Measurements from ENCODE around the gene SLC7A9. TPM values are rescaled to one million over a fixed set of nuclear protein-coding genes. Genes with fewer than 3 reads are reported as not detected.

SLC7A9 gene
- total RNA-seq, 1 experiment from 2014 or later: 0.11 TPM

DNA sequence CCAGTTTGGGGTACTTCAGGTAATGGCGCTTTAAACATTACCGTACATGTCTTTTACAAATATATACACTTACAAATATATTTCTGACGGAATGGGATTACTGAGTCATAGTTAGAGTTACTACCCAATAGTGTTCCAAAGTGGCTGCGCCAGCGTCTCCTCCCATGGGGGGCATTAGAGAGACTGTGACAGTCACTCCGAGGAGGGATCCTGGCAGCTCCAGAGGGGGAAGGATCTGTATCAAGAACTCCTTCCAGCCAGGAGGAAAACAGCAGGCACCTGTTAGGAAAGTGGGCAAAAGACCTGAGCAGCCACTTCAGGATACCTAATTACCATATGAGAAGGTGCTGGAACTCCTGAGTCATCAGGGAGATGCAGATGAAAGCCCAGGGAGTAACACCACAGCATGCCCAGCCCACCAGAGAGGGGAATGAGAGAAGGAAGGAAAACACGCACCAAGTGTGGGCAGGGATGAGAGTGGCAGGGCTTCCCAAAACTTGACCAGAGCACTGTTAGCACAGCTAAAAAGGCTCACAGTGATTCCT lies 52.9 kb downstream of the SLC7A9 start:
- POLR2A ChIA-PET: no interaction called here
- H3K4me3 Mint-ChIP-seq: no peak overlapping the region
- peaks cover 45% of the 10 kb centered on the region for H3K4me1 Mint-ChIP-seq
- peak; percentile 26 for DNase-seq (ENCODE audit: low spot score)
- no peaks in the 10 kb centered on the region for H3K9me3 Mint-ChIP-seq
- TF ChIP-seq, protein P1, sequence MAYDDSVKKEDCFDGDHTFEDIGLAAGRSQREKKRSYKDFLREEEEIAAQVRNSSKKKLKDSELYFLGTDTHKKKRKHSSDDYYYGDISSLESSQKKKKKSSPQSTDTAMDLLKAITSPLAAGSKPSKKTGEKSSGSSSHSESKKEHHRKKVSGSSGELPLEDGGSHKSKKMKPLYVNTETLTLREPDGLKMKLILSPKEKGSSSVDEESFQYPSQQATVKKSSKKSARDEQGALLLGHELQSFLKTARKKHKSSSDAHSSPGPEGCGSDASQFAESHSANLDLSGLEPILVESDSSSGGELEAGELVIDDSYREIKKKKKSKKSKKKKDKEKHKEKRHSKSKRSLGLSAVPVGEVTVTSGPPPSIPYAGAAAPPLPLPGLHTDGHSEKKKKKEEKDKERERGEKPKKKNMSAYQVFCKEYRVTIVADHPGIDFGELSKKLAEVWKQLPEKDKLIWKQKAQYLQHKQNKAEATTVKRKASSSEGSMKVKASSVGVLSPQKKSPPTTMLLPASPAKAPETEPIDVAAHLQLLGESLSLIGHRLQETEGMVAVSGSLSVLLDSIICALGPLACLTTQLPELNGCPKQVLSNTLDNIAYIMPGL (CRISPR knock-in tag; IDR thresholded peaks at IDR 0.05): no peak
- TF ChIP-seq GRHL2 (CRISPR knock-in tag; IDR thresholded peaks at IDR 0.05; ENCODE audit: insufficient replicate concordance, severe bottlenecking) (no peak), RORB (CRISPR knock-in tag; IDR thresholded peaks at IDR 0.05) (no peak), TP53 (CRISPR knock-in tag; IDR thresholded peaks at IDR 0.05) (no peak), NFE2L1 (CRISPR knock-in tag; IDR thresholded peaks at IDR 0.05) (peak; percentile 82; the same call in 1 of the 2 replicates), TEAD1 (CRISPR knock-in tag; IDR thresholded peaks at IDR 0.05) (peak; percentile 22; the same call in 1 of the 2 replicates), SMAD3 (CRISPR knock-in tag; IDR thresholded peaks at IDR 0.05; ENCODE audit: borderline replicate concordance) (no peak), ZNF671 (CRISPR knock-in tag; IDR thresholded peaks at IDR 0.05) (no peak), OVOL2 (CRISPR knock-in tag; IDR thresholded peaks at IDR 0.05; ENCODE audit: borderline replicate concordance) (no peak), FOXK1 (CRISPR knock-in tag; IDR thresholded peaks at IDR 0.05) (no peak), IRF2 (CRISPR knock-in tag; IDR thresholded peaks at IDR 0.05; ENCODE audit: borderline replicate concordance, low read depth) (no peak), FOXJ3 (CRISPR knock-in tag; IDR thresholded peaks at IDR 0.05; ENCODE audit: borderline replicate concordance) (no peak), NR3C1 (CRISPR knock-in tag; conservative IDR thresholded peaks at IDR 0.05; ENCODE audit: low read depth) (no peak)
- TF ChIP-seq, protein P2, sequence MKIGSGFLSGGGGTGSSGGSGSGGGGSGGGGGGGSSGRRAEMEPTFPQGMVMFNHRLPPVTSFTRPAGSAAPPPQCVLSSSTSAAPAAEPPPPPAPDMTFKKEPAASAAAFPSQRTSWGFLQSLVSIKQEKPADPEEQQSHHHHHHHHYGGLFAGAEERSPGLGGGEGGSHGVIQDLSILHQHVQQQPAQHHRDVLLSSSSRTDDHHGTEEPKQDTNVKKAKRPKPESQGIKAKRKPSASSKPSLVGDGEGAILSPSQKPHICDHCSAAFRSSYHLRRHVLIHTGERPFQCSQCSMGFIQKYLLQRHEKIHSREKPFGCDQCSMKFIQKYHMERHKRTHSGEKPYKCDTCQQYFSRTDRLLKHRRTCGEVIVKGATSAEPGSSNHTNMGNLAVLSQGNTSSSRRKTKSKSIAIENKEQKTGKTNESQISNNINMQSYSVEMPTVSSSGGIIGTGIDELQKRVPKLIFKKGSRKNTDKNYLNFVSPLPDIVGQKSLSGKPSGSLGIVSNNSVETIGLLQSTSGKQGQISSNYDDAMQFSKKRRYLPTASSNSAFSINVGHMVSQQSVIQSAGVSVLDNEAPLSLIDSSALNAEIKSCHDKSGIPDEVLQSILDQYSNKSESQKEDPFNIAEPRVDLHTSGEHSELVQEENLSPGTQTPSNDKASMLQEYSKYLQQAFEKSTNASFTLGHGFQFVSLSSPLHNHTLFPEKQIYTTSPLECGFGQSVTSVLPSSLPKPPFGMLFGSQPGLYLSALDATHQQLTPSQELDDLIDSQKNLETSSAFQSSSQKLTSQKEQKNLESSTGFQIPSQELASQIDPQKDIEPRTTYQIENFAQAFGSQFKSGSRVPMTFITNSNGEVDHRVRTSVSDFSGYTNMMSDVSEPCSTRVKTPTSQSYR (CRISPR knock-in tag; IDR thresholded peaks at IDR 0.05): no peak
- TF ChIP-seq, protein P3, sequence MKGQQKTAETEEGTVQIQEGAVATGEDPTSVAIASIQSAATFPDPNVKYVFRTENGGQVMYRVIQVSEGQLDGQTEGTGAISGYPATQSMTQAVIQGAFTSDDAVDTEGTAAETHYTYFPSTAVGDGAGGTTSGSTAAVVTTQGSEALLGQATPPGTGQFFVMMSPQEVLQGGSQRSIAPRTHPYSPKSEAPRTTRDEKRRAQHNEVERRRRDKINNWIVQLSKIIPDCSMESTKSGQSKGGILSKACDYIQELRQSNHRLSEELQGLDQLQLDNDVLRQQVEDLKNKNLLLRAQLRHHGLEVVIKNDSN (CRISPR knock-in tag; IDR thresholded peaks at IDR 0.05): no peak
- TF ChIP-seq, protein P4, sequence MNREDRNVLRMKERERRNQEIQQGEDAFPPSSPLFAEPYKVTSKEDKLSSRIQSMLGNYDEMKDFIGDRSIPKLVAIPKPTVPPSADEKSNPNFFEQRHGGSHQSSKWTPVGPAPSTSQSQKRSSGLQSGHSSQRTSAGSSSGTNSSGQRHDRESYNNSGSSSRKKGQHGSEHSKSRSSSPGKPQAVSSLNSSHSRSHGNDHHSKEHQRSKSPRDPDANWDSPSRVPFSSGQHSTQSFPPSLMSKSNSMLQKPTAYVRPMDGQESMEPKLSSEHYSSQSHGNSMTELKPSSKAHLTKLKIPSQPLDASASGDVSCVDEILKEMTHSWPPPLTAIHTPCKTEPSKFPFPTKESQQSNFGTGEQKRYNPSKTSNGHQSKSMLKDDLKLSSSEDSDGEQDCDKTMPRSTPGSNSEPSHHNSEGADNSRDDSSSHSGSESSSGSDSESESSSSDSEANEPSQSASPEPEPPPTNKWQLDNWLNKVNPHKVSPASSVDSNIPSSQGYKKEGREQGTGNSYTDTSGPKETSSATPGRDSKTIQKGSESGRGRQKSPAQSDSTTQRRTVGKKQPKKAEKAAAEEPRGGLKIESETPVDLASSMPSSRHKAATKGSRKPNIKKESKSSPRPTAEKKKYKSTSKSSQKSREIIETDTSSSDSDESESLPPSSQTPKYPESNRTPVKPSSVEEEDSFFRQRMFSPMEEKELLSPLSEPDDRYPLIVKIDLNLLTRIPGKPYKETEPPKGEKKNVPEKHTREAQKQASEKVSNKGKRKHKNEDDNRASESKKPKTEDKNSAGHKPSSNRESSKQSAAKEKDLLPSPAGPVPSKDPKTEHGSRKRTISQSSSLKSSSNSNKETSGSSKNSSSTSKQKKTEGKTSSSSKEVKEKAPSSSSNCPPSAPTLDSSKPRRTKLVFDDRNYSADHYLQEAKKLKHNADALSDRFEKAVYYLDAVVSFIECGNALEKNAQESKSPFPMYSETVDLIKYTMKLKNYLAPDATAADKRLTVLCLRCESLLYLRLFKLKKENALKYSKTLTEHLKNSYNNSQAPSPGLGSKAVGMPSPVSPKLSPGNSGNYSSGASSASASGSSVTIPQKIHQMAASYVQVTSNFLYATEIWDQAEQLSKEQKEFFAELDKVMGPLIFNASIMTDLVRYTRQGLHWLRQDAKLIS (CRISPR knock-in tag; IDR thresholded peaks at IDR 0.05; ENCODE audit: borderline replicate concordance): no peak
- TF ChIP-seq, protein P5, sequence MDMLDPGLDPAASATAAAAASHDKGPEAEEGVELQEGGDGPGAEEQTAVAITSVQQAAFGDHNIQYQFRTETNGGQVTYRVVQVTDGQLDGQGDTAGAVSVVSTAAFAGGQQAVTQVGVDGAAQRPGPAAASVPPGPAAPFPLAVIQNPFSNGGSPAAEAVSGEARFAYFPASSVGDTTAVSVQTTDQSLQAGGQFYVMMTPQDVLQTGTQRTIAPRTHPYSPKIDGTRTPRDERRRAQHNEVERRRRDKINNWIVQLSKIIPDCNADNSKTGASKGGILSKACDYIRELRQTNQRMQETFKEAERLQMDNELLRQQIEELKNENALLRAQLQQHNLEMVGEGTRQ (CRISPR knock-in tag; IDR thresholded peaks at IDR 0.05): no peak
- TF ChIP-seq, protein P6, sequence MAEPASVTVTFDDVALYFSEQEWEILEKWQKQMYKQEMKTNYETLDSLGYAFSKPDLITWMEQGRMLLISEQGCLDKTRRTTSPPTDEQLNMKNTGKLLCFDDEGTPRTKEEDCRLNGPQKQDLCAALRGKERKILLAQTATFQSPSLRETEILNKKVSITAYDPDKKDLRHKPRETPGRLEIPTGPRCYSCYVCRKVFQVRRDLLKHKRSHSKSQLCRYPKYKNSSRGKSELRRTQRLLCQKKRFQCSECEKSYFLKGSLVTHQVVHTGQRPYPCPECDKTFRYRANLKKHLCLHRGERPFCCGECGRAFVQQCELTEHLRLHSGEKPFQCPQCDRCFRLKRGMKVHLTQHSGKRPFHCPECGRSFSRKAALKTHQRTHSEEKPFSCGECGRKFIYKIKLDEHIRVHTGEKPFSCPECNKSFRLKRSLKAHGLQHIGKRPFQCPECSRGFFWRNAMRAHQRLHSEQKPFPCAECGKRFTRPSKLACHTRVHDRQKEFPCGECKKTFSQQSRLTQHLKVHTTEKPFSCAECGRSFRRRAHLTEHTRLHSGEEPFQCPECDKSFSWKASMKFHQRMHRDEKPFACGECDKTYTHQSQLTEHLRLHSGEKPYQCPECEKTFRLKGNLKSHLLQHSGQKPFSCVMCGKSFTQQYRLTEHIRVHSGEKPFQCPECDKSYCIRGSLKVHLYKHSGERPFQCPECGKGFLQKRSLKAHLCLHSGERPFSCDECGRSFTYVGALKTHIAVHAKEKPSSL (CRISPR knock-in tag; conservative IDR thresholded peaks at IDR 0.05): no peak
- peak overlapping the region; percentile 75 for H3K27ac Mint-ChIP-seq
- H3K27me3 Mint-ChIP-seq (ENCODE audit: low read depth): no peaks in the 10 kb centered on the region; the same call in 1 of the 2 replicates
- H3K36me3 Mint-ChIP-seq: no peaks in the 10 kb centered on the region
- peak; percentile 85 for ATAC-seq
- CTCF ChIA-PET: interaction anchor here (1.0 kb wide), 1 partner anchor 29 kb away, joined by 3 read pairs; no protein-coding TSS in a partner anchor

Data from WTC11 (cell line).